Nephron progenitor cell (in vitro differentiated cells): ENCODE results near the gene RACK1.

Experiments
- DNase-seq: peaks from one replicate; pipeline ENCODE4 v3.0.0; 2021
- H3K27ac Mint-ChIP-seq: 2 replicates; pipeline ENCODE4 v1.8.0; 2021; ENCODE audit warnings: mild to moderate bottlenecking, moderate library complexity, mixed read lengths
- H3K27me3 Mint-ChIP-seq: 2 replicates; pipeline ENCODE4 v1.8.0; 2021; ENCODE audit warnings: mild to moderate bottlenecking, low read depth, mixed read lengths; ENCODE audit not compliant: poor library complexity
- H3K36me3 Mint-ChIP-seq: 2 replicates; pipeline ENCODE4 v1.8.0; 2021; ENCODE audit warnings: low read depth, mixed read lengths
- H3K4me1 Mint-ChIP-seq: 2 replicates; pipeline ENCODE4 v1.8.0; 2021; ENCODE audit warnings: mixed read lengths
- H3K4me3 Mint-ChIP-seq: 2 replicates; pipeline ENCODE4 v1.8.0; 2021; ENCODE audit warnings: mild to moderate bottlenecking, moderate library complexity, mixed read lengths
- H3K9me3 Mint-ChIP-seq: 2 replicates; pipeline ENCODE4 v1.8.0; 2021; ENCODE audit warnings: mild to moderate bottlenecking, moderate library complexity, mixed read lengths
- CTCF ChIP-seq: fragments of 200-600 bp; sonication (generic); IDR thresholded peaks from 2 replicates; pipeline ENCODE4 v1.5.0; 2021; ENCODE audit warnings: antibody characterized with exemption

Gene RACK1

DNA sequence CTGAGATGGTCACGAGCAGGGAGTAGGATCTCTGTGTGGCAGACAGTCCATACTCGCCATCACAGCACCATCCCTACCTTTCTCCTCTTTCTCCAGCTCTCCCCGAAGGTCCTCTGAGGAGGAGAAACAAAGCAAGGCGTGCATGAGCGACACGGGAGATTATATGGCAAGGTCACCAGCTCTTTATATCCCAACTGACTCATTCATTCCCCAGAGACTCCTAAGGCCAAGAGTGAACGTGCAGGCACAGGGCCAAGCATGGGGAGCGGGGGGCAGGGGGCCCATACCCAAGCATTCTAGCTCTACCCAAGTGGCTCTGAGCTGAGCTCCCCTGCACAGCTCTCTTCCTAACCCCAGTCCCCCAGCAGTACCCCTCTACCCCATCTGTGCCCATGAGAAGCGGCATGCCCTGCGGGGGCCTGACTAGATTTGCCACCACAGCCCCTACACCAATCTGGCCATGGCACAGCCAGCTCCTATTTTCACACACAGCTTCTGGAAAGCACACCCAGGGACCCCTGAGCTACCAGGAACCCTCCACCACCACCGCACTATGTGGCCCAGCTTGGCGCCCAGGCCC is 45.5 kb downstream of the RACK1 start:
- Mint-ChIP-seq H3K36me3 (no peaks in the 10 kb centered on the region), H3K9me3 (no peaks in the 10 kb centered on the region), H3K4me3 (no peak overlapping the region), H3K4me1 (peaks cover 33% of the 10 kb centered on the region), H3K27me3 (peaks cover 73% of the 10 kb centered on the region), H3K27ac (no peak overlapping the region)
- no peak for DNase-seq
- TF ChIP-seq CTCF, result no peak

DNA sequence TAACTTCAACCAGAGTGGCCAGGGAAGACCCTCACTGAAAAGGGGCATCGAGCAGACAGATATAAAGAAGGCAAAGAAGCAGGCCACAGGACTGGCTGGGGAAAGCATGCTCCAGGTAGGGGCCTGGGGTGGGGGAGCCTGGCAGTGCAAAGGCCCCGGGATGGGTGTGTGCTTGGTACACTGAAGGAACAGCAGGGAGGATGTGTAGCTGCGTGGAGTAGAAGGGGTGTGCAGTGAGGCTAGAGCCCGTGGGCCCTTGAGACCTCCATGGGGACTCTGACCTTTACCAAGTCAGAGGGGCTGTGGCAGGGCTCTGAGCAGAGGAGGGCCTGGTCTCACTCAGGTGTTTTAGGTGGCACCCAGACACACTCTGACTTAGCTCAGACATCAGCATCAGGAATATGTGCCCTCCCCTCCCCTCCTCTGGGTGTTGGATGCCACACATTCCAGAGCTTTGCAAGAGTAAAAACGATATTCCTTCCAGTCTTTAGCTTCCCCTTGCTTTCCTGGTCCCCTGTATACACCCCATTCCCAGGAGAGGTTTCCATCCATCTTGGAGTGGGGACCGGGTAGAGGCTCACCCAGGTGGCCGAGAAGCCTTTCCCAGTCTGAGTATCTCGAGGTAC is 46.3 kb downstream of the RACK1 start:
- peaks cover 39% of the 10 kb centered on the region for H3K4me1 Mint-ChIP-seq
- H3K27me3 Mint-ChIP-seq, result peaks cover 65% of the 10 kb centered on the region
- H3K4me3 Mint-ChIP-seq, result no peak overlapping the region
- TF ChIP-seq CTCF, result no peak
- no peaks in the 10 kb centered on the region for H3K9me3 Mint-ChIP-seq
- no peak overlapping the region for H3K27ac Mint-ChIP-seq
- DNase-seq, result no peak
- H3K36me3 Mint-ChIP-seq, result no peaks in the 10 kb centered on the region

- Mint-ChIP-seq H3K4me1 (peaks cover 40% of the 10 kb centered on the region), H3K4me3 (no peak overlapping the region), H3K27ac (no peak overlapping the region), H3K27me3 (peaks cover 58% of the 10 kb centered on the region), H3K36me3 (no peaks in the 10 kb centered on the region), H3K9me3 (no peaks in the 10 kb centered on the region)
- TF ChIP-seq CTCF, result no peak
- no peak for DNase-seq
These were observed 48.4 kb downstream of the RACK1 start for GRCh38 chr5:181195249-181195761.

DNA sequence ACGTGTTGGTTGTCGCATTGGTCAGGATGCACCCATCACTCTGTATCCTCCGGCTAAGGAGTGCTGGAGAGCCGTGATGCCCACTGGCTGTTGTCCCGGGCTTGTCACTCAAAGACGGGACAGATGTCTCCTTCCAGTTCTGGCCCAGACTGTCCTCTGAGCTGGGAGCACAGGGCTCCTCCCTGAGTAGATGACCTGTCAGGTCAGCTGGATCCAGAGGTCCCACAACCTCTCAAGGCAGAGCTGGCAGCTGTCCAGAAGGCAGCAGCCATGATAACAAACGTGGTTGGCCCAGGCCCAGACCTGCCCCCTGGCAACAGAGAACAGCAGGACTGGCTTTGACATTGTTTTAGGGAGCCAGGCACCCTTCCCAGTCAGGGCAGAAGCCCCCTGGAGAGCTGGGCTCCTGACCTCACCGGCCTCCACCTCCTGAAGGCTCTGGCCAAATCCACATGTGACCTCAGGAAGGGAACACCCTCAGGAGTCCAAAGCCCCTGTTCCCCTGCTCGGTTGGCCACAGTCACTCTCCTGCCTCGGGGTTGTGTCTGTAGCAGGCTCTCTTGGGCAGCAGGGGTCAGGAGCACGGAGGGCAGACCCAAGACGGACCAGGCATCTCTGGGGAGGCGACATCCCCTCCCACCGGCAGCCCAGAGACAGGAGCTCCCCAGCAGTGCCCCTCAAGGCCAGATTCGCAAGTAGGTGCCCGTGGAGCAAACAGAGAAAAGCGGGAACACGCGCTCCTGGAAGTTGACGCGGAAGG is 49.0 kb downstream of the RACK1 start:
- Mint-ChIP-seq H3K4me1 (peaks cover 40% of the 10 kb centered on the region), H3K9me3 (no peaks in the 10 kb centered on the region), H3K4me3 (no peak overlapping the region), H3K27me3 (peaks cover 58% of the 10 kb centered on the region), H3K27ac (no peak overlapping the region), H3K36me3 (no peaks in the 10 kb centered on the region)
- no peak for TF ChIP-seq CTCF
- DNase-seq, result no peak

GRCh38 chr5:181193656-181194055 is 50.0 kb downstream of the RACK1 start:
- H3K27ac Mint-ChIP-seq, result no peak overlapping the region
- TF ChIP-seq CTCF, result no peak
- peaks cover 4% of the 10 kb centered on the region for H3K9me3 Mint-ChIP-seq
- no peak for DNase-seq
- H3K36me3 Mint-ChIP-seq, result no peaks in the 10 kb centered on the region
- peak overlapping the region; percentile 25 for H3K4me3 Mint-ChIP-seq
- H3K27me3 Mint-ChIP-seq, result peaks cover 58% of the 10 kb centered on the region
- H3K4me1 Mint-ChIP-seq, result peaks cover 32% of the 10 kb centered on the region
